BLaER1 treated with 17β-estradiol and CSF1 and Interleukin-3, amounts not matched to agents 10 nM and 100 nM (cell line): ENCODE measurements around the gene TRAPPC3L.

Experiments
- H3K27ac ChIP-seq, 11 experiments: shearing (Covaris generic); formaldehyde crosslinking; 2 replicates each; pipeline ENCODE4 v1.8.1; 2022
- H3K27me3 ChIP-seq, 11 experiments: shearing (Covaris generic); formaldehyde crosslinking; 2 replicates each; pipeline ENCODE4 v1.8.1; 2022
- H3K36me3 ChIP-seq, 11 experiments: shearing (Covaris generic); formaldehyde crosslinking; 2 replicates each; pipeline ENCODE4 v1.8.1; 2022
- H3K4me1 ChIP-seq, 10 experiments: shearing (Covaris generic); formaldehyde crosslinking; 2 replicates each; pipeline ENCODE4 v1.8.1; 2022
- H3K4me2 ChIP-seq, 11 experiments: shearing (Covaris generic); formaldehyde crosslinking; 2 replicates each; pipeline ENCODE4 v1.8.1; 2022
- H3K4me3 ChIP-seq, 10 experiments: shearing (Covaris generic); formaldehyde crosslinking; 2 replicates each; pipeline ENCODE4 v1.8.1; 2022
- H3K9ac ChIP-seq, 11 experiments: shearing (Covaris generic); formaldehyde crosslinking; 2 replicates each; pipeline ENCODE4 v1.8.1; 2022
- H3K9me3 ChIP-seq, 11 experiments: shearing (Covaris generic); formaldehyde crosslinking; replicated peaks in 1 of 11; 2 replicates each; pipeline ENCODE4 v1.8.1; 2022
- H4K20me1 ChIP-seq, 11 experiments: shearing (Covaris generic); formaldehyde crosslinking; 2 replicates each; pipeline ENCODE4 v1.8.1; 2022
- Cebpa-rat ChIP-seq, 11 experiments: shearing (Covaris generic); IDR thresholded peaks; 2 replicates each; pipeline ENCODE4 v1.8.1; 2022

The TRAPPC3L gene

DNA sequence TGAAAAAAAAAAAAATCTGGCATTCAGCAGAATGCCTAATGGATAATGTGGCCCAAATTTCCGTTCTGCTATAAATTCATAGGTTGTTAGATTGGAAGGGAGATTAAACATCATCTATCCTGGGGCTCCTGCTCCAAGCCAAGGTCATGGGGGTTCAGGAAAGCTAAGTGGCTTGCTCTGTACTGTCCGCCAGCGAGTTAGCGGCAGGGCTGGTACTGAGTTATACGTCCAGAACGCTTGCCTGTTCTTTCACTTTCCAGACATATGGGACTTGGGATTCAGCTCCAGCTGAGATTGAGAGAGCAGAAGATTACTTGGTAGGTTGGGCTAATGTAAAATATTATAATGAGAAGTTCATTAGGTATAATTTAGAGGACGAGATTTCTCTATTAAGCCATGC, 26.7 kb upstream of the TRAPPC3L start:
- Histone ChIP-seq H3K4me1 (peaks cover 28 to 62% (median 44%) of the 10 kb centered on the region in 10 experiments), H3K9ac (peak overlapping the region; percentile 88 to 98 (median 92)), H3K36me3 (peaks cover 25 to 36% (median 32%) of the 10 kb centered on the region in 11 experiments), H3K27me3 (no peaks in the 10 kb centered on the region), H4K20me1 (peaks cover 0 to 46% (median 15%) of the 10 kb centered on the region in 11 experiments; a peak in 11 of 22 replicates), H3K4me3 (peak overlapping the region; percentile 68 to 93 (median 90)), H3K9me3 (peaks cover 0 to 2% (median 0%) of the 10 kb centered on the region in 11 experiments; a peak in 2 of 22 replicates), H3K27ac (peak overlapping the region; percentile 75 to 94 (median 87)), H3K4me2 (peak overlapping the region; percentile 77 to 94 (median 87))
- TF ChIP-seq Cebpa-rat (IDR thresholded peaks at IDR 0.05): no peak

GRCh38 chr6:116571683-116572000, 26.2 kb upstream of the TRAPPC3L start:
- Histone ChIP-seq H3K4me1 (peaks cover 28 to 59% (median 44%) of the 10 kb centered on the region in 10 experiments), H3K4me3 (peak overlapping the region; percentile 68 to 93 (median 90)), H3K27ac (peak overlapping the region; percentile 75 to 94 (median 87)), H3K36me3 (peaks cover 20 to 30% (median 27%) of the 10 kb centered on the region in 11 experiments), H4K20me1 (peaks cover 0 to 40% (median 12%) of the 10 kb centered on the region in 11 experiments; a peak in 9 of 22 replicates), H3K27me3 (no peaks in the 10 kb centered on the region), H3K9ac (peak overlapping the region; percentile 88 to 98 (median 92)), H3K4me2 (peak overlapping the region; percentile 77 to 94 (median 87)), H3K9me3 (peaks cover 0 to 7% (median 0%) of the 10 kb centered on the region in 11 experiments; a peak in 4 of 22 replicates)
- TF ChIP-seq Cebpa-rat (IDR thresholded peaks at IDR 0.05): no peak

- Histone ChIP-seq H3K36me3 (peaks cover 14 to 25% (median 21%) of the 10 kb centered on the region in 11 experiments), H3K9me3 (peaks cover 0 to 9% (median 0%) of the 10 kb centered on the region in 11 experiments; a peak in 4 of 22 replicates), H4K20me1 (peaks cover 0 to 35% (median 9%) of the 10 kb centered on the region in 11 experiments; a peak in 8 of 22 replicates), H3K4me1 (peaks cover 28 to 53% (median 44%) of the 10 kb centered on the region in 10 experiments), H3K27me3 (no peaks in the 10 kb centered on the region), H3K9ac (peak within 1 kb of the TSS; percentile 88 to 98 (median 92)), H3K4me3 (peak within 1 kb of the TSS; percentile 68 to 93 (median 90)), H3K4me2 (peak within 1 kb of the TSS; percentile 81 to 95 (median 88)), H3K27ac (peak within 1 kb of the TSS; percentile 75 to 94 (median 87))
- TF ChIP-seq Cebpa-rat (IDR thresholded peaks at IDR 0.05): no peak
Measured at GRCh38 chr6:116570856-116571682, 25.6 kb upstream of the TRAPPC3L start, which contains the start of gene RWDD1. Gene RWDD1 (plus strand): TSS chr6:116571504. CDS start chr6:116571583, 79 bp downstream.

GRCh38 chr6:116568821-116569755, 23.6 kb upstream of the TRAPPC3L start:
- peak overlapping the region; percentile 68 to 95 (median 83) for H3K4me2 ChIP-seq
- TF ChIP-seq Cebpa-rat (IDR thresholded peaks at IDR 0.05): no peak

DNA sequence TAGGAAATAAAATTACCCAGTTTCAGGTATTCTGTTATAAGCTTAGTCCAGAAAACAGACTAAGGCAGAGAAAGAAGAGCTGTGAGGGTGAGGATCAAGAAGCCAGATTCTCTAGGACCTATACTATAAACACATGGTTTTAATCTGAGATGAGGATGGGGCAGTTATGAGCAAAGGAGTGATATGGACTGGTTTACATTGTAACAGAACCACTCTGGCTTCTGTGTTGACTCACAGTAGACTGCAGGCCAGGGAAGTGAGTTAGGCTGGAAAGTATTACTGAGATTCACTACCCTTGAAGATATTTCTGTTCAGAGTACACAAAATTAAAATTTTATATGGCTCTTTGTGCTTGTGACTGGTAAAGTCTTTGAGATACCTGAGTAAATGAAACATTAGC, 22.6 kb upstream of the TRAPPC3L start:
- H3K27me3 ChIP-seq: peaks cover 0 to 14% (median 9%) of the 10 kb centered on the region in 11 experiments; a peak in 12 of 22 replicates
- no peaks in the 10 kb centered on the region for H3K36me3 ChIP-seq
- TF ChIP-seq Cebpa-rat (IDR thresholded peaks at IDR 0.05): no peak
- no peak overlapping the region for H3K4me3 ChIP-seq
- peaks cover 25 to 38% (median 33%) of the 10 kb centered on the region in 10 experiments for H3K4me1 ChIP-seq
- peak overlapping the region in 8 of 11 experiments; percentile 68 to 95 (median 82); a peak in 14 of 22 replicates for H3K4me2 ChIP-seq
- H3K9ac ChIP-seq: no peak overlapping the region
- H3K27ac ChIP-seq: peak overlapping the region in 3 of 11 experiments; percentile 24 to 59 (median 38); a peak in 6 of 22 replicates
- peaks cover 0 to 9% (median 0%) of the 10 kb centered on the region in 11 experiments; a peak in 4 of 22 replicates for H3K9me3 ChIP-seq
- peaks cover 0 to 11% (median 7%) of the 10 kb centered on the region in 11 experiments; a peak in 7 of 22 replicates for H4K20me1 ChIP-seq

More at GRCh38 chr6:116568821-116569755, 23.6 kb upstream of the TRAPPC3L start:
- Histone ChIP-seq H3K4me3 (peak overlapping the region in 1 of 10 experiments; percentile 10; a peak in 3 of 20 replicates), H3K36me3 (peaks cover 0 to 7% (median 4%) of the 10 kb centered on the region in 11 experiments; a peak in 14 of 22 replicates), H3K9me3 (peaks cover 0 to 9% (median 0%) of the 10 kb centered on the region in 11 experiments; a peak in 4 of 22 replicates), H3K9ac (peak overlapping the region in 5 of 11 experiments; percentile 4 to 96 (median 15); a peak in 4 of 22 replicates), H3K27me3 (peaks cover 0 to 14% (median 9%) of the 10 kb centered on the region in 11 experiments; a peak in 12 of 22 replicates), H4K20me1 (peaks cover 0 to 20% (median 9%) of the 10 kb centered on the region in 11 experiments; a peak in 7 of 22 replicates), H3K27ac (peak overlapping the region in 5 of 11 experiments; percentile 29 to 59 (median 46); a peak in 10 of 22 replicates), H3K4me1 (peaks cover 28 to 48% (median 41%) of the 10 kb centered on the region in 10 experiments)

DNA sequence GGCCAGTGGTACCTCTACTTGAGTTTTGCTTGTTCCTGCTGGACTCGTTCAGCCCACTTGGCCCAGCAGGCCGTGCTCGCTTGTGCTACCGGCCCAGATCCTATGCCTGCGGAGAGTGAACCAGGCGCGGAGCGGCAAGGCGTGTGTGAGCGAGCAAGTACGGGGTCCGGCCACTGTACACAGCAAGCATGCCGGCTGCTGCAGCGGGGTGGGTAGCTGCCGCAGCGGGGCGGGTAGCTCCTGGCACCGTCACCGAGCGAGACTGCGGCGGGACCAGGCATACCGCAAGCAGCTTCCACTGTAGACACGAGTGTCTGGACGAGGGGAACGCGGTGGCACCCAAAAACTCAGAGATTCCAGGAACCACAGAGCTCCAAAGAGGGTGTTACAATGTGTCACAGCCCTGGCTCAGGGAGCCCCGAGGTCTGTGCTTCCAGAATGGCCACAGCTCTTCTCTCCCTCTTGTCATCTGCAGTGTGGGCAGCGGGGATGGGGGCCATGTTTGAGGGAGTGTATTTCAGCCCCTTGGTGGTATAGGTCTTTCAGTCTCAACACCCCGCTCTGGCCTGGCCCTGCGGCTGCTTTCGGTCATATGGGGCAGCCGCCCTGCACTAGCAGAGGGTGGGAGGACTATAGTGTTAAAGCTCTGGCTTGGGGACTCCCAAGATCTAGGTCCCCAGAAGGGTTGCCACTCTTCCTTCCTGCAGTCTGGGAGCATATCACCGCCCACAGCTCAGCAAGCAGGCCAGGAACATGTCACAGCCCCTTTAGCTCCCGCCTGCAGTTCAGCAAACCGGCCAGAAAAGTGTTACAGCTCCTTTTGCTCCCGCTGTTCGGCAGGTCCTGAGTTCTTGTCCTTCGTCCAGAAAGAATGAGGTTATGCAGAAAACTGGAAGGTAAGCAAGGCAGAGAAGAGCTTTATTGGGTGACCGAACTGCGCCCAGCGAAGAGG, 19.7 kb upstream of the TRAPPC3L start:
- H3K9ac ChIP-seq: no peak overlapping the region
- H3K4me1 ChIP-seq: peaks cover 15 to 27% (median 23%) of the 10 kb centered on the region in 10 experiments
- H3K9me3 ChIP-seq: peaks cover 0 to 9% (median 0%) of the 10 kb centered on the region in 11 experiments; a peak in 4 of 22 replicates
- H3K4me2 ChIP-seq: no peak overlapping the region
- no peaks in the 10 kb centered on the region for H3K36me3 ChIP-seq
- no peak overlapping the region for H3K4me3 ChIP-seq
- no peak overlapping the region for H3K27ac ChIP-seq
- peaks cover 0 to 14% (median 9%) of the 10 kb centered on the region in 11 experiments; a peak in 12 of 22 replicates for H3K27me3 ChIP-seq
- no peak for TF ChIP-seq Cebpa-rat (IDR thresholded peaks at IDR 0.05)
- no peaks in the 10 kb centered on the region for H4K20me1 ChIP-seq

- Histone ChIP-seq H3K9me3 (peaks cover 0 to 9% (median 0%) of the 10 kb centered on the region in 11 experiments; a peak in 4 of 22 replicates), H3K4me2 (no peak overlapping the region), H3K27me3 (peaks cover 0 to 14% (median 9%) of the 10 kb centered on the region in 11 experiments; a peak in 12 of 22 replicates), H3K27ac (no peak overlapping the region), H3K9ac (no peak overlapping the region), H3K4me3 (no peak overlapping the region), H3K36me3 (no peaks in the 10 kb centered on the region), H4K20me1 (no peaks in the 10 kb centered on the region), H3K4me1 (peaks cover 6 to 18% (median 14%) of the 10 kb centered on the region in 10 experiments)
- no peak for TF ChIP-seq Cebpa-rat (IDR thresholded peaks at IDR 0.05)
Measured at GRCh38 chr6:116564311-116564710, 18.8 kb upstream of the TRAPPC3L start.
